Activated B cell treated with CpG ODN at 0.5 μM for 24 hours (primary cell): ENCODE data around the gene PRSS48. TPM values are rescaled to one million over a fixed set of nuclear protein-coding genes. Genes with fewer than 3 reads are reported as not detected.
"Not testable (repeated sequence)": the region's sequence is repeated elsewhere in the genome, so short reads cannot be mapped to it uniquely, and the experiment has no call there.

ENCODE experiments used
- ATAC-seq: fragments of 200-7000 bp; cut with Tn5 transposase; one replicate; pipeline ENCODE4 v1.10.0; 2021; ENCODE audit warnings: low read depth, mild to moderate bottlenecking, moderate library complexity
- CTCF ChIA-PET: fragments of 350-600 bp; sonication (Branson Sonifier 250); formaldehyde crosslinking; loops from one replicate; lab custom pipeline; 2021; ENCODE audit warnings: antibody characterized with exemption; lab: Charles Lee
- POLR2A ChIA-PET: fragments of 350-600 bp; sonication (Branson Sonifier 250); formaldehyde crosslinking; loops from one replicate; lab custom pipeline; 2021; ENCODE audit warnings: antibody characterized with exemption; lab: Charles Lee
- DNase-seq: peaks from one replicate; pipeline ENCODE4 v3.0.0; 2022
- H3K27ac Mint-ChIP-seq: one replicate; pipeline ENCODE4 v1.8.0; 2020; ENCODE audit warnings: mixed read lengths
- H3K27me3 Mint-ChIP-seq: one replicate; pipeline ENCODE4 v1.8.0; 2021; ENCODE audit warnings: mixed read lengths
- H3K36me3 Mint-ChIP-seq: one replicate; pipeline ENCODE4 v1.8.0; 2021; ENCODE audit warnings: low read depth, mixed read lengths
- H3K4me1 Mint-ChIP-seq: one replicate; pipeline ENCODE4 v1.8.0; 2021; ENCODE audit warnings: mixed read lengths
- H3K4me3 Mint-ChIP-seq: one replicate; pipeline ENCODE4 v1.8.0; 2020; ENCODE audit warnings: mild to moderate bottlenecking, mixed read lengths
- H3K9me3 Mint-ChIP-seq: one replicate; pipeline ENCODE4 v1.8.0; 2020; ENCODE audit warnings: mixed read lengths
- CTCF ChIP-seq: fragments of 200-600 bp; IDR thresholded peaks from one replicate; pipeline ENCODE4 v1.8.0; 2022; ENCODE audit warnings: antibody characterized with exemption, mild to moderate bottlenecking
- intact Hi-C: fragments of 100-400 bp; cut with micrococcal nuclease; formaldehyde crosslinking; loops from one replicate; pipeline ENCODE4 v1.15.1; 2024
- total RNA-seq: library from RNA; stranded (reverse); gene quantifications from 2 replicates; pipeline ENCODE4 v1.2.3, GENCODE V29; 2022

The PRSS48 gene
- total RNA-seq, 1 donor from 2014 or later, result not detected

GRCh38 chr4:151251603-151252304 lies 25.2 kb upstream of the PRSS48 start:
- DNase-seq, result no peak
- H3K4me1 Mint-ChIP-seq, result no peaks in the 10 kb centered on the region
- ATAC-seq, result no peak
- intact Hi-C loops, result no loop called here
- ChIA-PET POLR2A (no interaction called here), CTCF (no interaction called here)
- H3K9me3 Mint-ChIP-seq, result no peaks in the 10 kb centered on the region
- no peak overlapping the region for H3K4me3 Mint-ChIP-seq
- TF ChIP-seq CTCF, result no peak
- no peak overlapping the region for H3K27ac Mint-ChIP-seq
- H3K27me3 Mint-ChIP-seq, result no peaks in the 10 kb centered on the region
- H3K36me3 Mint-ChIP-seq, result no peaks in the 10 kb centered on the region

- H3K4me1 Mint-ChIP-seq, H3K27me3 Mint-ChIP-seq, H3K9me3 Mint-ChIP-seq, CTCF ChIA-PET, H3K4me3 Mint-ChIP-seq, DNase-seq, H3K36me3 Mint-ChIP-seq, ATAC-seq, H3K27ac Mint-ChIP-seq, intact Hi-C loops, POLR2A ChIA-PET: not testable (repeated sequence)
Observed at GRCh38 chr4:151255226-151255625, 21.7 kb upstream of the PRSS48 start.

- H3K4me1 Mint-ChIP-seq, H3K9me3 Mint-ChIP-seq, DNase-seq, H3K27ac Mint-ChIP-seq, POLR2A ChIA-PET, ATAC-seq, H3K4me3 Mint-ChIP-seq, H3K27me3 Mint-ChIP-seq, H3K36me3 Mint-ChIP-seq, CTCF ChIA-PET, intact Hi-C loops: not testable (repeated sequence)
Observed at GRCh38 chr4:151255680-151256079, 21.3 kb upstream of the PRSS48 start.

GRCh38 chr4:151256134-151256533 lies 20.8 kb upstream of the PRSS48 start:
- intact Hi-C loops, result no loop called here

GRCh38 chr4:151257704-151258103 lies 19.3 kb upstream of the PRSS48 start:
- Mint-ChIP-seq H3K27ac (no peak overlapping the region), H3K4me1 (no peaks in the 10 kb centered on the region), H3K36me3 (no peaks in the 10 kb centered on the region), H3K27me3 (peaks cover 2% of the 10 kb centered on the region), H3K9me3 (no peaks in the 10 kb centered on the region), H3K4me3 (no peak overlapping the region)
- no peak for TF ChIP-seq CTCF
- ATAC-seq (no peak), DNase-seq (no peak)
- intact Hi-C loops, result no loop called here
- ChIA-PET POLR2A (no interaction called here), CTCF (no interaction called here)

More at GRCh38 chr4:151256134-151256533, 20.8 kb upstream of the PRSS48 start:
- Mint-ChIP-seq H3K27ac (no peak overlapping the region), H3K9me3 (no peaks in the 10 kb centered on the region), H3K4me3 (no peak overlapping the region), H3K4me1 (no peaks in the 10 kb centered on the region), H3K27me3 (peaks cover 2% of the 10 kb centered on the region), H3K36me3 (no peaks in the 10 kb centered on the region)
- TF ChIP-seq CTCF, result no peak
- ATAC-seq (no peak), DNase-seq (no peak)
- POLR2A ChIA-PET, result no interaction called here
- CTCF ChIA-PET, result no interaction called here

GRCh38 chr4:151259752-151260151 lies 17.2 kb upstream of the PRSS48 start:
- H3K4me1 Mint-ChIP-seq, result no peaks in the 10 kb centered on the region
- H3K27me3 Mint-ChIP-seq, result peaks cover 2% of the 10 kb centered on the region
- DNase-seq (no peak), ATAC-seq (no peak)
- CTCF ChIA-PET, result no interaction called here
- no peaks in the 10 kb centered on the region for H3K36me3 Mint-ChIP-seq
- no peak for TF ChIP-seq CTCF
- no peaks in the 10 kb centered on the region for H3K9me3 Mint-ChIP-seq
- intact Hi-C loops, result no loop called here
- no peak overlapping the region for H3K4me3 Mint-ChIP-seq
- POLR2A ChIA-PET, result no interaction called here
- H3K27ac Mint-ChIP-seq, result no peak overlapping the region
